ENCODE data around the gene KCNQ2. TPM values are rescaled to one million over a fixed set of nuclear protein-coding genes. Genes with fewer than 3 reads are reported as not detected.
A peak's percentile ranks its signal among the peaks of the same experiment; 100 is the strongest.
"Not testable (repeated sequence)": the region's sequence is repeated elsewhere in the genome, so short reads cannot be mapped to it uniquely, and the experiment has no call there.

Gene KCNQ2
- total and polyA plus RNA-seq, 12 donors, result 0.03 to 3.8 (median 1.4) TPM; not detected in 7

DNA sequence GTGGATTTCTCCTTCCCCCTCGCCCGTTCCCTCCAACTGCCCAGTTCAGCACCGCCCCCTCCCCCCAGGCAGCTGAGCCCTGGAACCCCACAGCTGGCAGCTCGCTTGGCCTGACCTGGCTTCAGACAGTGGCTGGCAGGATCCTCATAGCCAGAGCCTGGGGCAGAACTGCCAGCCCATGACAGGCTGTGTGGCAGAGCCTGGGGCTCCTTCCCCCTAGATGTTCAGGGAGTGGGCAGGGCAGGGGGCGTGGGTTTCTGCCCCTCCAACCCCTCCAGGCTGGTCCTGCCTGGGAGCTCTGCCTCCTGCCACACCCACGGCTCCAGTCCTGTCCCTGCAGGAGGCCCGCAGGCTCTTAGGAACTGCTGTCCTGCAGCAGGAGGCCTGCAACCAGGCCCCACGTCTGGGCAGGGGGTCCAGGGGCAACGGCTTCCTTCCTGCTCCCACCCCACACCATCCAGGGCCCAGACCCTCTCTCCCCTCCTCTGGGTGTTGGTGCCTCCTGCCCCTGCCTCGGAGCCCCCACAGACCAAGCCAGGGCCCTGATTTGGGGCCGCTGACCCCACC is 9.6 kb upstream of the KCNQ2 start:
- no peaks in the 10 kb centered on the region for H3K36me3 ChIP-seq
- no peak overlapping the region for H3K4me3 ChIP-seq
- WGBS, 2 donors, result 43 to 44% methylated on average over 11 of the region's 11 CpGs
- TF ChIP-seq, protein P1, sequence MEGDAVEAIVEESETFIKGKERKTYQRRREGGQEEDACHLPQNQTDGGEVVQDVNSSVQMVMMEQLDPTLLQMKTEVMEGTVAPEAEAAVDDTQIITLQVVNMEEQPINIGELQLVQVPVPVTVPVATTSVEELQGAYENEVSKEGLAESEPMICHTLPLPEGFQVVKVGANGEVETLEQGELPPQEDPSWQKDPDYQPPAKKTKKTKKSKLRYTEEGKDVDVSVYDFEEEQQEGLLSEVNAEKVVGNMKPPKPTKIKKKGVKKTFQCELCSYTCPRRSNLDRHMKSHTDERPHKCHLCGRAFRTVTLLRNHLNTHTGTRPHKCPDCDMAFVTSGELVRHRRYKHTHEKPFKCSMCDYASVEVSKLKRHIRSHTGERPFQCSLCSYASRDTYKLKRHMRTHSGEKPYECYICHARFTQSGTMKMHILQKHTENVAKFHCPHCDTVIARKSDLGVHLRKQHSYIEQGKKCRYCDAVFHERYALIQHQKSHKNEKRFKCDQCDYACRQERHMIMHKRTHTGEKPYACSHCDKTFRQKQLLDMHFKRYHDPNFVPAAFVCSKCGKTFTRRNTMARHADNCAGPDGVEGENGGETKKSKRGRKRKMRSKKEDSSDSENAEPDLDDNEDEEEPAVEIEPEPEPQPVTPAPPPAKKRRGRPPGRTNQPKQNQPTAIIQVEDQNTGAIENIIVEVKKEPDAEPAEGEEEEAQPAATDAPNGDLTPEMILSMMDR (IDR thresholded peaks at IDR 0.05), result no peak
- H3K27me3 ChIP-seq, result peaks cover 6 to 67% (median 51%) of the 10 kb centered on the region in 7 donors
- H3K4me1 ChIP-seq, result peaks cover 0 to 31% (median 12%) of the 10 kb centered on the region in 9 donors
- no peak overlapping the region for H3K27ac ChIP-seq
- intact Hi-C loops (cut with DNase I), result no loop called here
- ATAC-seq (peak in 1 of 8 donors; percentile 5), DNase-seq (no peak)
- peaks cover 0 to 3% (median 0%) of the 10 kb centered on the region in 11 donors for H3K9me3 ChIP-seq

DNA sequence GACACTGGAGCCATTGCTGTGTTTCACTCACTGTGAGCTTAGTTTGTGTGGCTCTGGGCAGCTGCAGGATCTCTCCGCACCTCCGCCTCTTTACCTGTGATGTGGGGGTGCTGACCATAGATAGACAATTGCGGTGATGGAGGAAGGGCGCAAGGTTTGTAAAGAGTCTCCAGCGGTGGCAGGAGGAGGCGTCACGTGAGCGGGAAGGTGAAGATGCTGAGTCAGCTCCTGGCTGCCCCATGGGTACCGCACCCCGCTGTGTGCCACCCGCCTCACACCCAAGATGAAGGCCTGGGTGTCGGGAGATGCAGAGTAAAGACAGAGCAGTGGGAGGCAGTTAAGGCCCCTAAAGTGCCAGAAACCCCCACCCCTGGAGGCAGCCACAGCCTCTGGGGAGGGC is 9.0 kb upstream of the KCNQ2 start:
- TF ChIP-seq, protein P1 (IDR thresholded peaks at IDR 0.05), result no peak
- no peak for DNase-seq
- WGBS, 2 donors, result 65 to 71% methylated on average over 12 of the region's 12 CpGs
- Histone ChIP-seq H3K27ac (no peak overlapping the region), H3K36me3 (no peaks in the 10 kb centered on the region), H3K9me3 (peaks cover 0 to 3% (median 0%) of the 10 kb centered on the region in 11 donors), H3K4me3 (no peak overlapping the region), H3K4me1 (peaks cover 0 to 31% (median 12%) of the 10 kb centered on the region in 9 donors), H3K27me3 (peaks cover 6 to 73% (median 56%) of the 10 kb centered on the region in 7 donors)
- intact Hi-C loops (cut with DNase I), result no loop called here
- ATAC-seq, result no peak

DNA sequence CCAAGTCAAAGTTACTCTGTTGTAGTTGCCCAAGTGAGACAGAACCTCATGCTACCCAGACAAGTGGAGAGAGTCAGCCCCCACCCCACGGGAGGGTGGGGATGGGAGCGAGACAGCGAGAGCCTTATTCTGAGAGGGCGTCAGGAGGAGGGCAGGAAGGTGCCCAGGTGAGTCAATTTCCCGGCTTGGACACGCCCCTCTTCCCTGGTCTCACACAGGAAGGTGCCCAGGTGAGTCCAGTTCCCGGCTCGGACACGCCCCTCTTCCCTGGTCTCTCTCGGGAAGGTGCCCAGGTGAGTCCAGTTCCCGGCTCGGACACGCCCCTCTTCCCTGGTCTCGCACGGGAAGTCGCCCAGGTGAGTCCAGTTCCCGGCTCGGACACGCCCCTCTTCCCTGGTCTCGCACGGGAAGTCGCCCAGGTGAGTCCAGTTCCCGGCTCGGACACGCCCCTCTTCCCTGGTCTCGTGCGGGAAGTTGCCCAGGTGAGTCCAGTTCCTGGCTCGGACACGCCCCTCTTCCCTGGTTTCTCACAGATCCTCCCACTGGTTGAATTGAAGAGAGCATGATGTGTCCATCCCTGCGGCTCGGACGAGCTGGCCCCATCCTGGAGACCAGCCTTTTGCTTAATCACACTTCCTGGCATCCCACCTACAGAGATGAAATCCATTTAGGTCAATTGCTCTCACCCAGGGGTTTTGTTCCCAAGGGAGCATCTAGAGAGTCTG is 7.4 kb upstream of the KCNQ2 start:
- 57 to 64% methylated on average over 32 of the region's 32 CpGs for WGBS, 2 donors
- not testable (repeated sequence) for DNase-seq, H3K4me3 ChIP-seq, H3K36me3 ChIP-seq, H3K9me3 ChIP-seq, ATAC-seq, H3K27ac ChIP-seq
- H3K4me1 ChIP-seq, result peaks cover 0 to 26% (median 12%) of the 10 kb centered on the region in 9 donors
- H3K27me3 ChIP-seq, result peaks cover 6 to 79% (median 71%) of the 10 kb centered on the region in 7 donors
- intact Hi-C loops (cut with DNase I), result loop anchor here in 1 of 10 donors (10.0 kb wide), 1 partner anchor 1685 kb away; no protein-coding TSS in a partner anchor

DNA sequence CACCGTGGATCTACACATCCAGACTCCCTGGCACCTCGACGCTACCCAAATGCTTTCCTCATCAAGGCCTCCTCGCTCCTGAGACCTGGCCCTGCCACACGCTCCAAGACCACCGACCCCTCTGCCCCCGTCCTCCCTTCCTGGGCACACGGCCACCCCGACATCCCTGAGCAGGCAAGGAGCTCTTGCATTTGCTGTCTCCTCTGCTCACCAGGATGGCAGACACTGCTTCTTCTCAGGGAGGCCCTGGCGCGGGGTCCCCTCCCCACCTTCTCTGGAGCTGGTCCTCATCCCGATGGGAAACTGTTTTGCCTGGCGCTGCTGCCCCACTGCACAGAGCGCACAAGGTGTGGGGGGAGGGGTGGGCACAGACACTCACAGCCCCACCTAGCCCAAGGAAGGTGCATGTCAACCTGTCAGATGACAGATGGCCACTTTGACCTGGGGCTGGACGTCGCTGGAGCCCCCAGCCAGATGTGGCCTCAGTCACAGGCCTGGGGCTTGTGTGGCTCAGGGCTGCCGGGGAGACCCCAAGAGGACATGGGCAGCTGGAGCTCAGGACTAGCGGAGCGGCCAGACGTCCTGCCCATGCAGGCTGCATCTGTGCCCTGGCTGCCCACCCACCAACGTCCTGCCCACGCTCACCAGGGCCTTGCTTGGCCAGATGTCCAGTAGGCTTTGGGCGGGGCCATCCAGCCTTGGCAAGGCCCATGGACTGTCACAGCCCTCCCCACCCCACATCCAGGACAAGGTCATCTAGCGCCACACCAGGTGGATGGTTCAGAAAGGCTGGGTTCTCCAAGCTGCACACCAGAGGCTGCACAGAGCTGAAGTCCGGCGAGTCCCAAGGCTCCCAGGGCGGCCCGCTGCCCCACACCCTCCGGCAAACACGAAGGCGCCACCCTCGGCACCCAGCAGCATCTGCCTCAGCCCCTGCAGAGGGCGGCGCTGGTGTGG is 6.2 kb upstream of the KCNQ2 start:
- Histone ChIP-seq H3K27ac (no peak overlapping the region), H3K36me3 (no peaks in the 10 kb centered on the region), H3K27me3 (peaks cover 13 to 90% (median 81%) of the 10 kb centered on the region in 7 donors), H3K9me3 (no peaks in the 10 kb centered on the region), H3K4me3 (no peak overlapping the region), H3K4me1 (peaks cover 0 to 14% (median 9%) of the 10 kb centered on the region in 9 donors)
- TF ChIP-seq, protein P1 (IDR thresholded peaks at IDR 0.05), result no peak
- WGBS, 2 donors, result 84 to 85% methylated on average over 34 of the region's 34 CpGs
- intact Hi-C loops (cut with DNase I), result loop anchor here in 1 of 10 donors (10.0 kb wide), 1 partner anchor 1684 kb away; no protein-coding TSS in a partner anchor
- ATAC-seq, result no peak
- DNase-seq, result no peak

Measured in heart right ventricle (tissue), 16 donors.